Fibroblast of pulmonary artery (primary cell): ENCODE data around the gene NUDT3.

ENCODE experiments used
- DNase-seq: peaks from one replicate; pipeline ENCODE4 v3.0.0-alpha.2; 2010; ENCODE audit warnings: low read depth
- H3K4me3 ChIP-seq: replicated peaks from 2 replicates; pipeline ENCODE4 v1.5.1; 2011; ENCODE audit warnings: low read depth, mild to moderate bottlenecking, control low read depth, low read length, moderate library complexity
- TF ChIP-seq, protein P1 (sequence below): IDR thresholded peaks from 2 replicates; pipeline ENCODE4 v1.5.1; 2011; ENCODE audit warnings: mild to moderate bottlenecking, control low read depth, low read length, inconsistent platforms; ENCODE audit errors: missing control alignments

Gene NUDT3

DNA sequence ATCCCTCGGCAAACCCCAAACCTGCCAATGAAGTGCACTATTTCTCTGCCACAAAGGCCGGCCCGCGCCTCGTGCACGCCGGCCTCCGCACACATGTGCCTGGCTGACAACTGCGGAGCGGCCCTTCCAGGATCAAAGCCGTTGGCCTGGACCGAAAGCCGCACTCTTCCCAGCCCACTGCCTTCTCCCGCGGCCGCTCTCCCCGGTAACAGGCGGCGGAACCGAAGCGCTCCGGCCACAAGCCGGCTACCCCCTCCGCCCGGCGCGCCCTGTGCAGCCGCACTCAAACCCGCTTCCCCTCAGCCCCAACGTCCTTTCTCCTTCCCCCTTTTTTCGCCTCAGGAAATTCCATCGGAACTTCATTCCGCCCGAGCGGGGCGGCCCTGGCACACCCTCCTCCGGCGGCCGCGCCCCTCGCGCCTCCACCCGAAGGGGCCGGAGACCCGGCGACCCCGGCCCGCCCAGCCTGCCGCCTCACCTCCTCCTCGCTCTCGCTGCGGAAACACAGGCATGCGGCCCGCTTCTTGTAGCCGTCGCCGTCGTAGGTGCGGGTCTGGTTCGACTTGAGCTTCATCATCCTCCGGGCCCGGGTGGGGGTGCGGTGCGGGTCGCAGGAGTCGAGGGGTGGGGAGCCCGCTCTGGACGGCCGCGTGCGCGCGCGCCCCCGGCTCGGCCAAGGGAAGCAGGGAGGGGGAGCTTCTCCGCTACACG, 528 bp downstream of the NUDT3 start:
- TF ChIP-seq, protein P1, sequence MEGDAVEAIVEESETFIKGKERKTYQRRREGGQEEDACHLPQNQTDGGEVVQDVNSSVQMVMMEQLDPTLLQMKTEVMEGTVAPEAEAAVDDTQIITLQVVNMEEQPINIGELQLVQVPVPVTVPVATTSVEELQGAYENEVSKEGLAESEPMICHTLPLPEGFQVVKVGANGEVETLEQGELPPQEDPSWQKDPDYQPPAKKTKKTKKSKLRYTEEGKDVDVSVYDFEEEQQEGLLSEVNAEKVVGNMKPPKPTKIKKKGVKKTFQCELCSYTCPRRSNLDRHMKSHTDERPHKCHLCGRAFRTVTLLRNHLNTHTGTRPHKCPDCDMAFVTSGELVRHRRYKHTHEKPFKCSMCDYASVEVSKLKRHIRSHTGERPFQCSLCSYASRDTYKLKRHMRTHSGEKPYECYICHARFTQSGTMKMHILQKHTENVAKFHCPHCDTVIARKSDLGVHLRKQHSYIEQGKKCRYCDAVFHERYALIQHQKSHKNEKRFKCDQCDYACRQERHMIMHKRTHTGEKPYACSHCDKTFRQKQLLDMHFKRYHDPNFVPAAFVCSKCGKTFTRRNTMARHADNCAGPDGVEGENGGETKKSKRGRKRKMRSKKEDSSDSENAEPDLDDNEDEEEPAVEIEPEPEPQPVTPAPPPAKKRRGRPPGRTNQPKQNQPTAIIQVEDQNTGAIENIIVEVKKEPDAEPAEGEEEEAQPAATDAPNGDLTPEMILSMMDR = no peak
- peak overlapping the region; percentile 66 for H3K4me3 ChIP-seq

GRCh38 chr6:34391473-34391785, 1.0 kb downstream of the NUDT3 start:
- TF ChIP-seq, protein P1 = no peak
- H3K4me3 ChIP-seq = peak overlapping the region; percentile 66
- no peak for DNase-seq

More for the DNA sequence above, 528 bp downstream of the NUDT3 start:
- peak; percentile 42 for DNase-seq

- peak; percentile 87 for DNase-seq
- TF ChIP-seq, protein P1 = no peak
- H3K4me3 ChIP-seq = peak overlapping the region; percentile 66
Observed at GRCh38 chr6:34390531-34391472, 1.7 kb downstream of the NUDT3 start.

- no peak overlapping the region for H3K4me3 ChIP-seq
- TF ChIP-seq, protein P1 = no peak
- no peak for DNase-seq
Observed at GRCh38 chr6:34389034-34389433, 3.4 kb downstream of the NUDT3 start.

GRCh38 chr6:34388421-34388820, 4.0 kb downstream of the NUDT3 start:
- DNase-seq = no peak
- no peak overlapping the region for H3K4me3 ChIP-seq
- TF ChIP-seq, protein P1 = no peak

- TF ChIP-seq, protein P1 = no peak
- no peak overlapping the region for H3K4me3 ChIP-seq
- DNase-seq = peak; percentile 95
Observed at GRCh38 chr6:34386316-34387137, 5.9 kb downstream of the NUDT3 start.
